HepG2 (cell line): ENCODE data around the gene ZNF132. TPM values are rescaled to one million over a fixed set of nuclear protein-coding genes. Genes with fewer than 3 reads are reported as not detected.

Experiments
- ATAC-seq: fragments of 200-7000 bp; cut with Tn5 transposase; 3 replicates; pipeline ENCODE4 v1.9.1; 2020; ENCODE audit warnings: mild to moderate bottlenecking, moderate library complexity
- BruUV-seq: library from RNA; stranded (reverse); fragments of 400-500 nt; replicated peaks from 2 replicates; lab custom pipeline; 2021; lab: Mats Ljungman, UMichigan
- CTCF ChIA-PET: fragments of 300-600 bp; formaldehyde crosslinking; extraction: SDS; loops from one replicate; lab custom pipeline; 2021; ENCODE audit warnings: low total read pairs, inconsistent platforms, low intra/inter-chr PET ratio; lab: Yijun Ruan, JAX
- POLR2A ChIA-PET: fragments of 350-600 bp; sonication (Branson Sonifier 250); formaldehyde crosslinking; loops from one replicate; lab custom pipeline; 2020; ENCODE audit warnings: antibody characterized with exemption, inconsistent platforms; lab: Yijun Ruan, JAX
- DNase-seq: peaks from one replicate; pipeline ENCODE4 v3.0.0-alpha.2; 2015; ENCODE audit warnings: low spot score
- FAIRE-seq: peaks from 3 replicates; lab custom pipeline; 2011; peaks lifted over from hg19 to GRCh38; lab: Jason Lieb, UNC
- H2AFZ ChIP-seq: one replicate; pipeline ENCODE4 v1.6.1; 2011; ENCODE audit warnings: low read length, inconsistent platforms
- H3K27ac ChIP-seq: fragments of 300-600 bp; 3 replicates; pipeline ENCODE4 v1.8.0; 2011; ENCODE audit warnings: mixed run types, mild to moderate bottlenecking, mixed read lengths, low read length, inconsistent platforms; ENCODE audit not compliant: insufficient read depth; ENCODE audit errors: extremely low read length
- H3K27me3 ChIP-seq, 2 experiments: fragments of 200-600 bp in 1 of 2; 2 replicates in 1 of 2; 3 replicates in 1 of 2; pipeline versions ENCODE4 v1.6.0 to v1.8.0; 2011; ENCODE audit warnings: low read length in 2 of 2, mild to moderate bottlenecking in 2 of 2, moderate library complexity in 2 of 2, inconsistent platforms in 1 of 2; ENCODE audit not compliant: insufficient read depth in 2 of 2, control insufficient read depth in 1 of 2
- H3K36me3 ChIP-seq, 2 experiments: fragments of 200-600 bp in 1 of 2; replicated peaks in 1 of 2; 2 replicates in 1 of 2; 3 replicates in 1 of 2; pipeline versions ENCODE4 v1.5.1 to v1.8.0; 2011; ENCODE audit warnings: low read length in 2 of 2, inconsistent platforms in 1 of 2; ENCODE audit not compliant: insufficient read depth in 2 of 2, control insufficient read depth in 1 of 2
- H3K4me1 ChIP-seq: 2 replicates; pipeline ENCODE4 v1.5.1; 2012; ENCODE audit warnings: low read length, inconsistent platforms; ENCODE audit not compliant: insufficient read depth
- H3K4me2 ChIP-seq: 2 replicates; pipeline ENCODE4 v1.6.0; 2011; ENCODE audit warnings: low read depth, low read length, inconsistent platforms
- H3K4me3 ChIP-seq, 3 experiments: fragments of 200-600 bp in 1 of 3; sonication (generic), shearing (Covaris generic) in 1 of 3; replicated peaks in 1 of 3; 2 replicates each; pipeline ENCODE4 v1.5.1; 2011 to 2016; ENCODE audit warnings: low read length in 3 of 3, inconsistent platforms in 2 of 3, low read depth in 2 of 3, mild to moderate bottlenecking in 2 of 3, control low read depth in 1 of 3, mixed read lengths in 1 of 3; ENCODE audit not compliant: insufficient read depth in 1 of 3
- H3K79me2 ChIP-seq: one replicate; pipeline ENCODE4 v1.6.1; 2011; ENCODE audit warnings: low read length, inconsistent platforms; ENCODE audit not compliant: insufficient read depth
- H3K9ac ChIP-seq: 2 replicates; pipeline ENCODE4 v1.6.0; 2011; ENCODE audit warnings: mild to moderate bottlenecking, low read depth, low read length, inconsistent platforms; ENCODE audit not compliant: insufficient read depth
- H3K9me3 ChIP-seq: 2 replicates; pipeline ENCODE4 v1.5.1; 2012; ENCODE audit warnings: mild to moderate bottlenecking, low read length
- H4K20me1 ChIP-seq: 2 replicates; pipeline ENCODE4 v1.6.0; 2011; ENCODE audit warnings: inconsistent platforms, mild to moderate bottlenecking, low read length, moderate library complexity; ENCODE audit not compliant: insufficient read depth
- AGO1 ChIP-seq: fragments of 200-400 bp; formaldehyde crosslinking; IDR thresholded peaks from 2 replicates; pipeline ENCODE4 v1.6.1; 2017; ENCODE audit warnings: mild to moderate bottlenecking, low read depth, low read length, moderate library complexity; ENCODE audit not compliant: poor library complexity, severe bottlenecking
- CAMTA2 ChIP-seq: sonication (generic); formaldehyde crosslinking; IDR thresholded peaks from 2 replicates; pipeline ENCODE4 v1.4.0; 2020; ENCODE audit warnings: mild to moderate bottlenecking, missing genetic modification reagents, borderline replicate concordance
- ELF4 ChIP-seq: sonication (generic); formaldehyde crosslinking; IDR thresholded peaks from 2 replicates; pipeline ENCODE4 v1.5.0; 2020; ENCODE audit warnings: missing genetic modification reagents, mild to moderate bottlenecking, moderate library complexity, borderline replicate concordance
- KDM2A ChIP-seq: sonication (generic); formaldehyde crosslinking; IDR thresholded peaks from 2 replicates; pipeline ENCODE4 v1.4.0; 2020; ENCODE audit warnings: low read depth, missing genetic modification reagents, borderline replicate concordance
- NR2F6 ChIP-seq, 2 experiments: IDR thresholded peaks; 2 replicates each; pipeline ENCODE4 v1.6.1; 2016; ENCODE audit warnings: antibody characterized with exemption in 1 of 2, mild to moderate bottlenecking in 1 of 2
- POGZ ChIP-seq: sonication (generic); formaldehyde crosslinking; IDR thresholded peaks from 2 replicates; pipeline ENCODE4 v1.4.0; 2020; ENCODE audit warnings: mild to moderate bottlenecking, missing genetic modification reagents
- RBFOX2 ChIP-seq: fragments of 200-400 bp; formaldehyde crosslinking; IDR thresholded peaks from 2 replicates; pipeline ENCODE4 v1.6.1; 2017; ENCODE audit warnings: low read depth, mild to moderate bottlenecking, low read length
- SMAD9 ChIP-seq: sonication (generic); formaldehyde crosslinking; IDR thresholded peaks from 2 replicates; pipeline ENCODE4 v1.5.1; 2020; ENCODE audit warnings: mild to moderate bottlenecking, missing genetic modification reagents
- SSRP1 ChIP-seq: IDR thresholded peaks from 2 replicates; pipeline ENCODE4 v1.6.1; 2016; ENCODE audit warnings: control low read depth
- TFDP2 ChIP-seq: sonication (generic); formaldehyde crosslinking; IDR thresholded peaks from 2 replicates; pipeline ENCODE4 v1.4.0; 2020; ENCODE audit warnings: missing genetic modification reagents
- ZFP91 ChIP-seq: sonication (generic); formaldehyde crosslinking; IDR thresholded peaks from 2 replicates; pipeline ENCODE4 v1.9.0; 2022; ENCODE audit warnings: missing genetic modification reagents, mild to moderate bottlenecking, borderline replicate concordance
- ZFY ChIP-seq: sonication (generic); formaldehyde crosslinking; IDR thresholded peaks from 2 replicates; pipeline ENCODE4 v1.4.0; 2020; ENCODE audit warnings: missing genetic modification reagents
- ZNF224 ChIP-seq: sonication (generic); formaldehyde crosslinking; IDR thresholded peaks from 2 replicates; pipeline ENCODE4 v1.5.0; 2020; ENCODE audit warnings: mild to moderate bottlenecking, missing genetic modification reagents
- ZNF333 ChIP-seq: sonication (generic); formaldehyde crosslinking; IDR thresholded peaks from 2 replicates; pipeline ENCODE4 v1.4.0; 2020; ENCODE audit warnings: mild to moderate bottlenecking, missing genetic modification reagents, borderline replicate concordance
- ZNF44 ChIP-seq: sonication (generic); formaldehyde crosslinking; IDR thresholded peaks from 2 replicates; pipeline ENCODE4 v1.5.1; 2020; ENCODE audit warnings: mild to moderate bottlenecking, missing genetic modification reagents
- ZNF451 ChIP-seq: sonication (generic); formaldehyde crosslinking; IDR thresholded peaks from 2 replicates; pipeline ENCODE4 v1.5.0; 2020; ENCODE audit warnings: mild to moderate bottlenecking, missing genetic modification reagents
- WGBS: methylation state at CpG from one replicate; pipeline ENCODE4 v1.1.6; 2017; ENCODE audit warnings: low lambda C conversion rate; 5-methylcytosine and 5-hydroxymethylcytosine counted together
- in situ Hi-C: cut with HindIII; loops from 2 replicates; pipeline ENCODE4 v1.10.0; 2017; ENCODE audit warnings: low pct_unique_long_range_greater_than_20kb; ENCODE audit not compliant: extremely low pct_ligation_motif_present
- intact Hi-C: fragments of 100-400 bp; cut with micrococcal nuclease; formaldehyde crosslinking; loops from one replicate; pipeline ENCODE4 v1.10.0; 2022; ENCODE audit not compliant: unreplicated experiment
- polyA plus RNA-seq, 8 experiments: library from polyadenylated mRNA; depleted of rRNA in 3 of 8; stranded (reverse) in 7 of 8; unstranded in 1 of 8; fragments of >200 nt; fragmentation: Illumina TruSeq in 4 of 8; extraction: Trizol in 4 of 8; gene quantifications; 2 replicates each; pipeline versions ENCODE4 v1.2.1 to v1.2.3, GENCODE V29; 2011 to 2016; ENCODE audit warnings: low read depth in 4 of 8, missing spikeins in 1 of 8, mixed read lengths in 1 of 8; ENCODE audit not compliant: insufficient read depth in 1 of 8
- total RNA-seq, 5 experiments: library from RNA; depleted of rRNA; stranded (reverse); fragments of >200 nt; fragmentation: Illumina TruSeq; extraction: Trizol; gene quantifications; 2 replicates each; pipeline ENCODE4 v1.2.3, GENCODE V29; 2016; ENCODE audit warnings: low read depth in 1 of 5
- TF ChIP-seq, protein P1 (sequence below), 2 experiments: sonication (generic) in 1 of 2; formaldehyde crosslinking in 1 of 2; IDR thresholded peaks; 2 replicates each; pipeline versions ENCODE4 v1.4.0 to v1.6.1; 2018 to 2020; ENCODE audit warnings: missing genetic modification reagents in 2 of 2, borderline replicate concordance in 1 of 2, low read depth in 1 of 2, mild to moderate bottlenecking in 1 of 2, missing biosample characterization in 1 of 2

The ZNF132 gene
- total and polyA plus RNA-seq, 2 of the 13 experiments (the other 11 are each of a cell fraction or from before 2014, with no cell fraction given): not detected

- peak; percentile 25 for DNase-seq
- Histone ChIP-seq H3K4me3 (peak overlapping the region; percentile 75 to 88 (median 75)), H3K9me3 (no peaks in the 10 kb centered on the region), H3K36me3 (peaks cover 3 to 23% of the 10 kb centered on the region in 2 experiments; a peak in 4 of 5 replicates), H3K79me2 (no peaks in the 10 kb centered on the region), H2AFZ (no peak overlapping the region), H3K27me3 (no peaks in the 10 kb centered on the region; a peak in 1 of 5 replicates), H3K4me1 (peaks cover 20% of the 10 kb centered on the region), H3K4me2 (peak overlapping the region; percentile 97), H3K9ac (peak overlapping the region; percentile 73), H4K20me1 (no peaks in the 10 kb centered on the region), H3K27ac (peak overlapping the region; percentile 77)
- intact Hi-C loops (no loop called here), in situ Hi-C loops (no loop called here)
- peak; percentile 13 for ATAC-seq
- WGBS: 3% methylated on average over 20 of the region's 27 CpGs
- peak; percentile 43 for FAIRE-seq
- ChIA-PET POLR2A (interaction anchor here (0.6 to 1.3 kb wide), 5 partner anchors 24 to 43 kb away, joined by 3 to 6 read pairs (median 3); partner anchors contain the start of genes SLC27A5 and ZBTB45), CTCF (no interaction called here)
- BruUV-seq: no TSS peak
- no peak for TF ChIP-seq NR2F6 (IDR thresholded peaks at IDR 0.05)
- no peak for TF ChIP-seq NR2F6 (CRISPR knock-in tag; IDR thresholded peaks at IDR 0.05)
- 0 out of 2 replicates have a peak, but pooled peaks have one; percentile 1 for TF ChIP-seq ZFP91 (CRISPR knock-in tag)
- TF ChIP-seq, protein P1, sequence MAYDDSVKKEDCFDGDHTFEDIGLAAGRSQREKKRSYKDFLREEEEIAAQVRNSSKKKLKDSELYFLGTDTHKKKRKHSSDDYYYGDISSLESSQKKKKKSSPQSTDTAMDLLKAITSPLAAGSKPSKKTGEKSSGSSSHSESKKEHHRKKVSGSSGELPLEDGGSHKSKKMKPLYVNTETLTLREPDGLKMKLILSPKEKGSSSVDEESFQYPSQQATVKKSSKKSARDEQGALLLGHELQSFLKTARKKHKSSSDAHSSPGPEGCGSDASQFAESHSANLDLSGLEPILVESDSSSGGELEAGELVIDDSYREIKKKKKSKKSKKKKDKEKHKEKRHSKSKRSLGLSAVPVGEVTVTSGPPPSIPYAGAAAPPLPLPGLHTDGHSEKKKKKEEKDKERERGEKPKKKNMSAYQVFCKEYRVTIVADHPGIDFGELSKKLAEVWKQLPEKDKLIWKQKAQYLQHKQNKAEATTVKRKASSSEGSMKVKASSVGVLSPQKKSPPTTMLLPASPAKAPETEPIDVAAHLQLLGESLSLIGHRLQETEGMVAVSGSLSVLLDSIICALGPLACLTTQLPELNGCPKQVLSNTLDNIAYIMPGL (CRISPR knock-in tag; IDR thresholded peaks at IDR 0.05; ENCODE audit: borderline replicate concordance in 1 of 2, low read depth in 1 of 2): no peak
- TF ChIP-seq SMAD9 (CRISPR knock-in tag): no peak
- TF ChIP-seq RBFOX2: no peak
- TF ChIP-seq KDM2A (CRISPR knock-in tag): 0 out of 2 replicates have a peak, but pooled peaks have one; percentile 3
- TF ChIP-seq ZNF451 (CRISPR knock-in tag): 0 out of 2 replicates have a peak, but pooled peaks have one; percentile 39
- 0 out of 2 replicates have a peak, but pooled peaks have one; percentile 2 for TF ChIP-seq POGZ (CRISPR knock-in tag)
- TF ChIP-seq ZFY (CRISPR knock-in tag): 0 out of 2 replicates have a peak, but pooled peaks have one; percentile 13
- TF ChIP-seq ZNF333 (CRISPR knock-in tag): 0 out of 2 replicates have a peak, but pooled peaks have one; percentile 22
- TF ChIP-seq CAMTA2 (CRISPR knock-in tag): 0 out of 2 replicates have a peak, but pooled peaks have one; percentile 66
- 0 out of 2 replicates have a peak, but pooled peaks have one; percentile 24 for TF ChIP-seq ZNF44 (CRISPR knock-in tag)
- no peak for TF ChIP-seq ZNF224 (CRISPR knock-in tag)
- peak; percentile 78 for TF ChIP-seq AGO1
- TF ChIP-seq TFDP2 (CRISPR knock-in tag): 0 out of 2 replicates have a peak, but pooled peaks have one; percentile 4
- TF ChIP-seq SSRP1 (CRISPR knock-in tag): 0 out of 2 replicates have a peak, but pooled peaks have one; percentile 46
- TF ChIP-seq ELF4 (CRISPR knock-in tag): no peak
Measured at GRCh38 chr19:58476498-58477015, 36.6 kb upstream of the ZNF132 start.
